Lower leg skin (tissue), 4 donors: ENCODE data around the gene NLRX1. TPM values are rescaled to one million over a fixed set of nuclear protein-coding genes. Genes with fewer than 3 reads are reported as not detected.

Experiments
- DNase-seq, 2 donors: peaks; one replicate each; pipeline ENCODE4 v3.0.0-alpha.2; 2019; ENCODE audit warnings: low spot score in 2 of 2
- H3K4me3 ChIP-seq: fragments of 200-600 bp; sonication (generic); 2 replicates; pipeline ENCODE4 v1.5.1; 2017; ENCODE audit warnings: mild to moderate bottlenecking, low read depth; ENCODE audit not compliant: poor library complexity, severe bottlenecking
- CTCF ChIP-seq, 3 donors: fragments of 450-650 bp; IDR thresholded peaks; one replicate each; pipeline ENCODE4 v1.5.1; 2016; ENCODE audit warnings: antibody characterized with exemption in 3 of 3, mild to moderate bottlenecking in 3 of 3, moderate library complexity in 2 of 3
- POLR2A ChIP-seq, 2 donors: fragments of 450-650 bp; IDR thresholded peaks; one replicate each; pipeline ENCODE4 v1.6.1; 2016 to 2017; ENCODE audit warnings: antibody characterized with exemption in 2 of 2, mild to moderate bottlenecking in 1 of 2, moderate library complexity in 1 of 2
- WGBS, 2 donors: methylation state at CpG; one replicate each; pipeline ENCODE4 v1.1.5; 2018; 5-methylcytosine and 5-hydroxymethylcytosine counted together
- intact Hi-C: fragments of 100-400 bp; cut with DNase I; formaldehyde crosslinking; loops from one replicate; pipeline ENCODE4 v1.15.0; 2023; ENCODE audit warnings: low total_unique reads
- total RNA-seq, 4 donors: library from RNA; depleted of rRNA; stranded (reverse); fragments of >200 nt; gene quantifications; one replicate each; pipeline ENCODE4 v1.1.0, GENCODE V29; 2016

NLRX1 gene
- total RNA-seq, 4 donors from 2014 or later, result 31.4 to 58.0 (median 47.1) TPM

DNA sequence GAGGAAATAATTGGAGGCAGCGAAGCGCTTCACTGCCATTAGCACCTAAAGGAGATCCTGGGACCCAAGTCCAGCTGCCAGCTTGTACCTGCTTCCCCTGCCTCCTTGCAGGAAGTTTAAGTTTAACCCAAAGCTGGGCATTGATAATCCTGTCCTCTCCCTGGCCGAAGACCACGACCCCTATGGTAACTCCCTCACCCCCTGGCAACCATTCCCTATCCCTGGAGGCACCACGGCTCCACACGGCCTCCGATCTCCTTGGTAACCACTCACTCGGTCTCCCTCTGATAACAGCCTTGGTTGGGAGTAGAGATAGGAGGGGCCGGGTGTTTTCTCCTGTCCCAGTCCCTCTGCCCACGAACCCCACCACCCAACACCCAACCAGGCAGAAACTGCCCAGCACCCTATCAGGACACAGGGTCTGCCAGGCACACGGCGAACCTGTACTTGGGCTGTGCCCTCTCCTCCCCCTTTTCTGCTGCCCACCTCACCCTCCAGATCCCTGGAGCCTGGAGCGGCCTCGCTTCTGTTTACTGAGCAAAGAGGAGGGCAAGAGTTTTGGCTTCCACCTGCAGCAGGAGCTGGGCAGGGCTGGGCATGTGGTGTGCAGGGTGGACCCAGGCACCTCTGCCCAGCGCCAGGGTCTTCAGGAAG, 17.6 kb downstream of the NLRX1 start:
- H3K4me3 ChIP-seq, result no peak overlapping the region
- TF ChIP-seq POLR2A (IDR thresholded peaks at IDR 0.05) (no peak), CTCF (IDR thresholded peaks at IDR 0.05) (no peak)
- DNase-seq, result no peak
- intact Hi-C loops, result loop anchor here (5.0 kb wide), 1 partner anchor 1969 kb away; no protein-coding TSS in a partner anchor
- WGBS, 2 donors, result 51 to 54% methylated on average over 15 of the region's 15 CpGs

DNA sequence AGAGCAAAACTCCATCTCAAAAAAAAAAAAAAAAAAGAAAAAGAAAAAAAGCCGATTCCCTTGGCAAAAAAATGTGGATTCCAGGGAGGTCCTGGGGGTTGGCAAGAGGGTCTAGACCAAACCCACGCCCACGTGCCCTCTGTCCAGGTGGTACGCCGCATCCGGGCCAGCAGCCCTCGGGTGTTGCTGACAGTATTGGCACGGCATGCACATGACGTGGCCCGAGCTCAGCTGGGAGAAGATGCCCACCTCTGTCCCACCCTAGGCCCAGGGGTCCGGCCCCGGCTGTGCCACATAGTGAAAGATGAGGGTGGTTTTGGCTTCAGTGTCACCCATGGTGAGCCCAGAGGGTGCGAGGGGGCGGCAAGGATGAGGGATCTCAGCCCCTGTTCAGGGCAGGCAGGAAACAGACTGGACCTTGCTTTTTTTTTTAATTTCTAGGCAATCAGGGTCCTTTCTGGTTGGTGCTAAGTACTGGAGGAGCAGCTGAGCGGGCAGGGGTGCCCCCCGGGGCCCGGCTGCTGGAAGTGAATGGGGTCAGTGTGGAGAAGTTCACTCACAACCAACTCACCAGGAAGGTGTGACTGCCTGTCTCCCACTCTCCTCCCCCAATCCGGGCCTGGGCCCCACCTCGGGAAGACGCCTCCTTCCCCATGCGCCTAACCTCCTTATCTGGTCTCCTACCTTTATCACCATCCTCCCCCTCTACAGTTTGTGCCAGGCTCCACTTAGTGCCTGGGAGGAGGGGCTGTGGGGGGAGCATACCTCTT, 18.8 kb downstream of the NLRX1 start:
- intact Hi-C loops, result loop anchor here (5.0 kb wide), 1 partner anchor 1970 kb away; no protein-coding TSS in a partner anchor
- no peak for TF ChIP-seq CTCF (IDR thresholded peaks at IDR 0.05)
- no peak for DNase-seq
- no peak overlapping the region for H3K4me3 ChIP-seq
- WGBS, 2 donors, result 76 to 78% methylated on average over 19 to 21 of the region's 21 CpGs

- no peak overlapping the region for H3K4me3 ChIP-seq
- WGBS, 2 donors, result 65 to 82% methylated on average over 8 to 11 of the region's 11 CpGs
- DNase-seq, result no peak
- no peak for TF ChIP-seq CTCF (IDR thresholded peaks at IDR 0.05)
- TF ChIP-seq POLR2A (IDR thresholded peaks at IDR 0.05), result no peak
- intact Hi-C loops, result loop anchor here (5.0 kb wide), 1 partner anchor 1971 kb away; no protein-coding TSS in a partner anchor
These were observed 19.5 kb downstream of the NLRX1 start for GRCh38 chr11:119188067-119188466.

DNA sequence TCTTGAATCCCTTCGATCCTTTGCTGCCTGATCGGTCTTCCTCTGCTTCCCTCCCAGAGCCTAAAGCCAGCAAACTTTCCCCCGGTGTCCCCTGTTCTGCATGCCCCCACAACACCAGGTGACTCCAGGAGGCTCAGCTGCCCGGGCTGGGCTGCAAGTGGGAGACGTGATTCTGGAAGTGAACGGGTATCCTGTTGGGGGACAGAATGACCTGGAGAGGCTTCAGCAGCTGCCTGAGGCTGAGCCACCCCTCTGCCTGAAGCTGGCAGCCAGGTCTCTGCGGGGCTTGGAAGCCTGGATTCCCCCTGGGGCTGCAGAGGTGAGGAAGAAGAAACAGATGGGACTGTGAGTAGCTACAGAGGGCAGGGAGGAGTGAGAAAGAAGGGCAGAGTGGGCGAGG, 20.4 kb downstream of the NLRX1 start:
- intact Hi-C loops, result loop anchor here (5.0 kb wide), 1 partner anchor 1972 kb away; no protein-coding TSS in a partner anchor
- H3K4me3 ChIP-seq, result no peak overlapping the region
- TF ChIP-seq CTCF (IDR thresholded peaks at IDR 0.05) (no peak), POLR2A (IDR thresholded peaks at IDR 0.05) (no peak)
- no peak for DNase-seq
- WGBS, 2 donors, result 78 to 83% methylated on average over 8 of the region's 8 CpGs

DNA sequence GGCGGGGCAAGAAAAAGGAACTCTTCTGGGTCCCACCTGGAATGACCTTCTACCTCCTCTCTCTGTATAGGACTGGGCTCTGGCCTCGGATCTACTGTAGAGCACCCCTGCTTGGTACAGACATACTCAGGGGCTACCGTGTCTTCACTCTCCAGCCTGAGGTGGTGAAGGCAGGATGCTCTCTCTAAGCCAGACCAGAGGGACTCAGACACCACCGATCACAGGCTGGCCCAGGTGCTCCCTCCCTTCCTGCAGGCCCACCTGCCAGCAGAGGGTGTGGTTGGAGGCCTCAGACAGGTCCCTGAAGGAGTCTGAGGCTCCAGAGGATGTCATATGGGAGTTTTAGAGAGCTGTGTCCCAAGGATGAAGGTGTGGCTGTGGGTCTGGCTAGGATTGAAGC, 20.9 kb downstream of the NLRX1 start:
- intact Hi-C loops, result loop anchor here (5.0 kb wide), 1 partner anchor 1972 kb away; no protein-coding TSS in a partner anchor
- H3K4me3 ChIP-seq, result no peak overlapping the region
- DNase-seq, result no peak
- 77 to 81% methylated on average over 3 to 4 of the region's 4 CpGs for WGBS, 2 donors
- no peak for TF ChIP-seq POLR2A (IDR thresholded peaks at IDR 0.05)
- TF ChIP-seq CTCF (IDR thresholded peaks at IDR 0.05), result no peak
